Measurements from ENCODE around the gene MAGI3.
"Not testable (repeated sequence)": the region's sequence is repeated elsewhere in the genome, so short reads cannot be mapped to it uniquely, and the experiment has no call there.

MAGI3 gene

DNA sequence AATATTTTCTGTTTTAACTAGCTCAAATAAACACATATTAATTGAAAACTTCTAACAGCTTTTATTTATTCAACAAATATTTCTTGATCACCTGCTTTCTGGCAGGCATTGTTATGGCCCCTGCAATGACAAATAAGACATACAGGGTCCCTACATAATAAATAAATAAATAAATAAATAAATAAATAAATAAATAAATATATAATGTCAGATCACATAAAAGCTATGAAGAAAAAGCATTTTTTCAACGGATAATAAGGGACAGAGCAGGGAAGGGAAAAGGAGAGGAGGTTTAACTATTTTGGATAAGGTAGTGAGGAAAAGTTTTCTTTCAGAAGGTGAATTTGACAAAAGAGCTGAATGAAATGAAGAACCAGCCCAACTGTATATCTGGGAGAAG, 115.0 kb downstream of the MAGI3 start:
- no peak for TF ChIP-seq CTCF (conservative IDR thresholded peaks at IDR 0.05; ENCODE audit: low read depth, low read length)

GRCh38 chr1:113507552-113508214, 117.4 kb downstream of the MAGI3 start:
- H3K4me3 ChIP-seq (ENCODE audit: low read length), result no peak overlapping the region
- no peak for TF ChIP-seq CTCF (conservative IDR thresholded peaks at IDR 0.05; ENCODE audit: low read depth, low read length)
- no peak for DNase-seq (ENCODE audit: low read depth)

More for the DNA sequence above, 115.0 kb downstream of the MAGI3 start:
- DNase-seq (ENCODE audit: low read depth), result no peak
- H3K4me3 ChIP-seq (ENCODE audit: low read length), result no peak overlapping the region

DNA sequence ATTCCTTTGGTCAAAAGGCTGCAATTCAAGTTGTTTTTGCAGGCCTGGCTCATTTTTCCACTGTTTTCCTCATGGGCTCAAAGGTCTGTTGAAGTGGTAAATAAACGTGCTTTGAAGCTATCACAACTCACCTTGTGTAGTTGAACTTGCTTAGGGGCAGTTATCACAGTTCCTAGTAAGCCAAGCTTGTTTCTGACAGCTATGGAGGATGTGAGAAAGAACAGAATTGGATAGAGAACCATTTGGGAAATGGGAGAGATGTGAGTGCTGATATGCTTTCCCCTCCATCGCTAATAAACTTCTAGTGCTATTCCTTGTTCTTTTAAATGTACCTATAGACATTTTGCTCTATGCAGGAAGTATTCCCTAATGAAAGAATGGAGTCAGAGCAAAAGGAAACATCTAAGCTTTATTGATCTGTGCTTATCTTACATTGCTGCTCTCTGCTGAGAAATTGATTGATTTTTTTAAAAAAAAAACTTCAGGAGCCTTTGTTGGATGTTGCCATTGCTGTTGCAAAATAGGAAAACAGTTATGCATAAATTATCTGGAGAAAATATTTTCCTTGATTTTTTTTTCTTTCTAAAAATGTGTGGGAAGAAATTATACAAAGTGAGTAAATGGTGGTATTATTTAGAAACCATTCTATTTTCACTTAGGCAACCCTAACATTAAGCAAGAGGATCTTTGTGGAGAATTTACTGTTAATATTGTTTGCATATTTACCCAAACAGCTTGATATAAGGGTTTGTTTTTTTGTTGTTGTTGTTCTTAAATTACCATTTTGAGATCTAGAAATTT, 118.2 kb downstream of the MAGI3 start:
- no peak for TF ChIP-seq CTCF (conservative IDR thresholded peaks at IDR 0.05; ENCODE audit: low read depth, low read length)
- no peak overlapping the region for H3K4me3 ChIP-seq (ENCODE audit: low read length)

GRCh38 chr1:113509766-113510165, 119.5 kb downstream of the MAGI3 start:
- H3K4me3 ChIP-seq (ENCODE audit: low read length); DNase-seq (ENCODE audit: low read depth): not testable (repeated sequence)

More for the DNA sequence above, 118.2 kb downstream of the MAGI3 start:
- DNase-seq (ENCODE audit: low read depth), result no peak

DNA sequence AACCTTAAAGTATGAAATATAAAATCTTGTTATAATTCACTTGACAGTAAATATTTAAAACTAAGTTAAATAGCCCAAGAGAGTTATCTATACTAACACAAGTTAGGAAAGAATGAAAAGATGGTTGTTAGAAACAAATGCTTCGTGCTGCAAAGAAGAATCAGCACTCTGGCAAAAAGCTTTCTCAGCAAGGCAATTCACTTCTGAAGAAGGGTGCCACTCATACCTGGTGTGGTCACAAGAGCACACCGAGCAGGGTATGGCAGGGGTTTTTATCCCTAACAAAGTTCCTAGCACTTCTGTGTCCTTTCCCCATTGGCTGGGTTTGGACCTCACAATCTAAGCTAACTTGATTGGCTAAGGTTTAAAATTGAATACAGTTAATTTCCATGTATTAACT, 121.0 kb downstream of the MAGI3 start:
- no peak for TF ChIP-seq CTCF (conservative IDR thresholded peaks at IDR 0.05; ENCODE audit: low read depth, low read length)
- no peak for DNase-seq (ENCODE audit: low read depth)
- H3K4me3 ChIP-seq (ENCODE audit: low read length), result no peak overlapping the region

GRCh38 chr1:113515498-113515897, 125.2 kb downstream of the MAGI3 start:
- DNase-seq (ENCODE audit: low read depth), result no peak
- no peak overlapping the region for H3K4me3 ChIP-seq (ENCODE audit: low read length)
- TF ChIP-seq CTCF (conservative IDR thresholded peaks at IDR 0.05; ENCODE audit: low read depth, low read length), result no peak

DNA sequence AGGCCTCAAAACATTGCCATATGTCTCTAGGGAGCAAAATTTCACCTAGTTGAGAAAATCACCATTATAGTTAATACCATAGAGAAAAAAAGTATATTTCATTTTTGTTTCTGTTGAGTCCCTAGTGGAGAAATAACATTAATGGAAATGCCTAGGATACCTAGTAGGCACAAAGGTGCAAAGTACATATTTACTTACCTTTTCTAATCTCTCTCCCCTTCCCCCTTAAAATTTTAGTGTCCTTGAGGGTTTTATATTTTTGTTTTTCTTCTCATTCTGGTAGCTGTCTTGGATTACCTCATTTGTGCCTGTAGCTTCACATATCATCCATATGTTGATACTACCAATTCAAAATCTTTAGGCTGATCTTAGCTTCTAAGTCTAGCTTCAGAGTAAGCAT, 127.0 kb downstream of the MAGI3 start:
- no peak for TF ChIP-seq CTCF (conservative IDR thresholded peaks at IDR 0.05; ENCODE audit: low read depth, low read length)
- H3K4me3 ChIP-seq (ENCODE audit: low read length), result no peak overlapping the region
- no peak for DNase-seq (ENCODE audit: low read depth)
